Activated CD4-positive, CD25-positive, alpha-beta regulatory T cell treated with anti-CD3 and anti-CD28 coated beads, Interleukin-2, amount 50 U/mL, for 72 hours (primary cell): ENCODE results near the gene FER.
"Not testable (repeated sequence)": the region's sequence is repeated elsewhere in the genome, so short reads cannot be mapped to it uniquely, and the experiment has no call there.

Experiments
- DNase-seq: peaks from one replicate; pipeline ENCODE4 v3.0.0; 2021

FER gene

GRCh38 chr5:109052216-109052615, 304.5 kb downstream of the FER start:
- DNase-seq, result not testable (repeated sequence)

DNA sequence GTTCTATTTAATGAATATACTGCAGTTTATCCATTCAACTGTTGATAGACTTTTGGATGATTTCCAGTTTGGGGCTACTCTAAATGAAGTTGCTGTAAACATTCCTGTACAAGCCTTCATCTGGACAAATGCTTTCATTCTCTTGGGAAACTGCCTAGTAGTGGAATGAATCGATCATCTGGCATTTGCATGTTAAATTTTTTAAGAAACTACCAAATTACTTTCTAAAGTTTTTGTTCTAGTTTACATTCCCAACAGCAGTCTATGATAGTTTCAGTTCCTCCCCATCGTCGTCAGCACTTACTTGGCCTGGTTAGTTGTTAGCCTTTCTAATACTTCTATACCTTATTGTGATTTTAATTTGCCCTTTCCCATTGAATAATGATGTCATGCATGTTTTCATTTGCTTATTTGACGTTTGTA, 306.3 kb downstream of the FER start:
- no peak for DNase-seq

- DNase-seq, result no peak
Measured at GRCh38 chr5:109060378-109061025, 312.8 kb downstream of the FER start.

GRCh38 chr5:109062664-109063063, 315.0 kb downstream of the FER start:
- no peak for DNase-seq

DNA sequence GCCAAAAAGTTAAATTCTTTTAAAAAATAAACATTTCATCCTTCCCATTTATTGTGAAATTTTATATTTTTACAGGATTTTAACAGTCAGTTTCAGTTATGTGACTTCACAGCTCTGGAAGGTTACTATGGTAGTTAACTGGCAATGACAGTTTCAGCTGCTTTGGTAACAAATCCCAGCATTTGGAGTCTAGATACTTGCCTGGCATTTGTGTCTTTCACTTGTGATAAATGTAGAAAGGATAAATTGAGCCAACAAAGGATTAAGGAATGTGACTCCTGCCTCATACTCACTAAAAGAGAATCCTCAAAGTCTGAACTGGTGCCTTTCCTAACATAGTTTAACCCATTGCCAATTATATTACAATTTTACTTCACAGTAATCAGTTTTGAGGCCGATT, 315.5 kb downstream of the FER start:
- DNase-seq, result no peak

GRCh38 chr5:109076741-109077140, 329.0 kb downstream of the FER start:
- no peak for DNase-seq

DNA sequence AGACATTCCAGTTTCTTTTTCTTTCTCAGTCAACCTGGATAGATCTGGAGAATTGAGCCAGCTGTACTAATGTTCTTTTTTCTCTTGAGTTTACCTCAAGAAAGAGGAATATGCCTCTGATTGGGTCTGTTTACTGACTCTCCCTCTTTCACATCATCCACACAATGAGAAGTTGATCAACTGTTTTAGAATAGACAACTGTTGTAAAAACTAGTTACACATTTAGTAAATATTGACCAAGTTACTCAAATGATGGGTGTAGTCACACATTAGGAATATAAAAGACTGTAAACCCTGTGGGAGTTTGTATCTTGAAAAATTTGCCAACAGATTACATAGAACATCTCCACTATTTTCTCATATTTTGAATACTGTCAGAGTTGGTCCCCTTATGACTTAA, 330.8 kb downstream of the FER start:
- DNase-seq, result no peak

GRCh38 chr5:109080481-109080880, 332.8 kb downstream of the FER start:
- no peak for DNase-seq

GRCh38 chr5:109080896-109081295, 333.2 kb downstream of the FER start:
- no peak for DNase-seq

- DNase-seq, result no peak
Measured at GRCh38 chr5:109083937-109084336, 336.2 kb downstream of the FER start.

DNA sequence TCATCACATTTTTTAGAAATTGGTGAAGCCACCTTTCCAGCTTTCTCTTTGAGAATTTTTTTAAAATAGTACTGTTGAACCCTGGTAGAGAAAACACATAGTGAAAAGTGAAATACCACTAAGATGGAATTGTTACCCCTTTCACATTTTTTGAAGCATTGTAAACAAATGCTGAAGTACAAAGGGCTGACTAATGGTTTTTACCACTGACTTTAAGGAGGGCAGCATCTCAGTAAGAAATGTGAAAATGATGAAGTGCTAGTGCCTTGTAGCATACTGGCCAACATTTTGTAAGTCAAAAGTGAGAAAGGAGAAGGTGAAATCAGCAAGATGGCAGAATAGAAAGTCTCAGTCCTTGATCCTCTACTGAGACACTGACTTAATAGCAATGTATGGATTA, 341.5 kb downstream of the FER start:
- no peak for DNase-seq

- no peak for DNase-seq
Measured at GRCh38 chr5:109099081-109099480, 351.4 kb downstream of the FER start.

DNA sequence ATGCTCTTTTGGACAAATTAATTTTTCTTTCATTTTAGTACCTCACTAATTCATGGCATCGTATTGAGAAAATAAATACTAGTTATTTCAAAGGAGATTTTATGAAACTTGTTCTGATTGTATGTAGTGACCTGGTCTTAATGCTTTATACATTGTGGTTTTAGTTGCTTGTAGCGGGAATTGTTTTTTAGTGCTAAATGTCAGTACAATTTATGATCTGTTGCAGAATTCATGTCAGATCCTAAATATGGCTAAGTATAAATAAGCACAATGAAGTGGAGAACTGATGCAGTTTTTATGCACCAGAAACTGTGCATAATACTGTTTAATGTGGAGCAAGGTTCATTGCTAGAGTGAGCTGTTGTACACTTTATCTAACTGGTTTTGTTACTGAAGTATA, 353.3 kb downstream of the FER start:
- DNase-seq, result no peak

DNA sequence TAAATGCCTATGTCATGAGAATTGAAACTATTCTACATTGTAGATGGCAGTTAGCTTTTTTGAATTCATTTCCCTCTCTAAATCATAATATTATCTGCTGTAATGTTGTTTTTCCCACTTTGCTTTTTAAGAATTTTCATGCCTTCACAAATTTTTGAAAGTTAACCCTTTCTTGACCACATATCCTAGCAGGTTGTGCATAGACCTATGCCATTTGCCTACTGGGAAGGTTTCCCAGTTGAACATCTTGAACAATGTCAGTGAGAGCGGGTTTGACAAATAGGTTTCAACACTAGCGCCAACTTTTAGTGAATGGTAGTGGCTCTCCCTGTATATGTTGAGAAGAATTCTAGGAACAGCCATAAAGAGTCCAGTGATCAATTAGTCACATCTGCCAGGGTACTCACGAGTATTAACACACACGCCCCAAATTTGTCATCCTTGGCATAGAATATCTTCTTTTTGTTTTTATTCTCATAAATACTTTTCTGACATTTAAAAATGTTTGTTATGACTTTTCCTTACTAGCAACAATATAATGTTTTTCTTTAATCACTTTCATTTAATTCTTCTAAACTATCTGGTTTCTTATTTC, 354.5 kb downstream of the FER start:
- DNase-seq, result no peak

DNA sequence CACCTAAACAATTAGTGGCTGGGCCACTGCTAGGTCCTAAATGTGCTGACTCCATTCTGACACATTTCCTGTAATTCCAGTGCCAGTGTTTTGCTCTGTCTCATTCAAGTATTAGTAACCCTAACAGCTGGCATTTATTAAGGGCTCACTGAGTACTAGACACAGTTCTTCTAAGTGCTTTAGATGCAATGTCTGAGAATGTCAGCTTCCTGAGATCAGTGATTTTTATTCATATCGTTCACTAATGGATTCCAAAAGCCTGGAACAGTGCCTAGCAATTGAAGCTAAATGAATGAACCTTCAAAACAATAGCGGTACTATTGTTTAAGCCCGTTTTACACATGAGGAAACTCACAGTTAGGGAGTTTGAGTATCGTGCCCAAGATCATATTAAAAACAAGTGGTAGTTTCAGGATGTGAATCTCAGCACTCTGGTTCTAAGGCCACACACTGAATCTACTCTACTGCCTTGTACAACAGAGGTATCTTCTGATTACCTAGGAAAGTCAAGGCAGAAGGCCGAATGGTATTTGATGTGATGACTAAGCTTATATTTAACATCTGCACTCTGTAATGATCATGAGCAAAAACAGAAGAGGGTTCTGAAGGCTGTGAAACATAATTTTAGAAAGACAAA, 358.1 kb downstream of the FER start:
- no peak for DNase-seq

DNA sequence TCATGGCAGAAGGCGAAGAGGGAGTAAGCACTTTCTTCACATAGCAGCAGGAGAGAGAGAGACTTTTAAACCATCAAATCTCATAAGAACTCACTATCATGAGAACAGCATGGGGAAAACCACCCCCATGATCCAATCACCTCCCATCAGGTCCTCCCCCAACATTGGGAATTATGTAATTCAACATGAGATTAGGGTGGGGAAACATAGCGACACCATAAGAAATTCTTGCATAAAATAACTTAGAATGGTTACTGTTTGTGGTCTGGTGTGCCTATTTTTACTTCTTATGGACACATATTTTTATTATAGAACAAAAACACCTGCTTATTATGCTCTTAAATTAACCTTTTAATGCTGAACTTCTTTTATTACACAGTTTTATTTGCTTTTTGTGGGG, 364.0 kb downstream of the FER start:
- DNase-seq, result no peak

DNA sequence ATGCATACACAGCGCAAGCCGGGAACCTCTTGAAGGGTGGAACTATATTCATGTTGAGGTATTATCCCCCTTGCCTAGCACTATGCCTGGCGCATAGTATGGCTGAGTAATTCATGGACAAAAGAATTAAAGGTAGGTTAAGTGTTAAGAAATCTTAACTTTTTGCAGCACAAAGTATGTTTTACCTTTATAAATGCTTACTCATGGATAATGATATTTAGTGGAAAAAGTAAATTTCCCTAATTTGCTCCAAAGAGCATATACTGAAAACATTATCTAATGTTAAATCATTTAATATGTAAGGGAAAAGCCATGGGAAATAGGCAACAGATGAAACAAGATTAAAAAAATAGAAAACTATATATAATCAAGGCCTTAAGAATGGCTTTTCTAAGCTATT, 365.9 kb downstream of the FER start:
- DNase-seq, result no peak

- DNase-seq, result no peak
Measured at GRCh38 chr5:109121225-109121624, 373.5 kb downstream of the FER start.

GRCh38 chr5:109125755-109126429, 378.2 kb downstream of the FER start:
- DNase-seq, result no peak

DNA sequence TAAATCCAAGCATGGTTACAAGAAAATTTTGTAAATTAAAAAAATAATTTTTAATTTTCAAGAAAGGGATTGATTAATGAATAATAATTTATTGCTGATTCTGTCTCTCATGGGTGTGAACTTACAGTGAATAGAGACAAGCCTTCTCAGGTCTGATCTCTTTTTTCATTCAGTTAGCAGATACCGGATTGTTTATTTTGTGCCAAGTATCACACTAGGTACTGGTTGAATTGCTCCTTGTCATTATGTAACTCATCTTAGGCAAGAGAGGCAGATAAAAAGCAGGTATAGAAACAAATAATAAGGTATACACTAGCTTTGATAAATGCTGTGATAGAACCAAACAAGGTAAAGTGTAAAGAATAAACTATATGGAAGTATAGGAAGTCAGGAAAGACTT, 378.8 kb downstream of the FER start:
- no peak for DNase-seq

DNA sequence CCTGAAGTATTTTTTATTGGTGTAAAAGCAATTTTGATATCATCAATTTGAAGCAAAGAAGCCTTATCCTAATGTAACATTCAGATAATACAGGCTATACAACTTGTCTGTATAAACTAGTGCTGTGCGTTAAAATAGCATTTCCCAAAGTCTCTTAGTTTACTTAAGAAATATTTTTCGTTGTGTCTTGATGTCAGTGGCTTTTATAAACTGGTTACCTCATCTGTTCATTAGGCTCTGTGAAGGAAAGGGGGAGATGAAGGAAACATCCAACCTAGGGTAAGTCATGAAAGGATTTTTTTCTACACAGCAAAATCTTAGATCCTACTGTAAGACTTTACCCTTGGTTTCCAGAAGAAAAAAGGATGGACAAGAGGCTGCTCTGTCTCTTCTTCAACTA, 389.2 kb downstream of the FER start:
- no peak for DNase-seq

- no peak for DNase-seq
Measured at GRCh38 chr5:109141222-109142200, 393.8 kb downstream of the FER start.

DNA sequence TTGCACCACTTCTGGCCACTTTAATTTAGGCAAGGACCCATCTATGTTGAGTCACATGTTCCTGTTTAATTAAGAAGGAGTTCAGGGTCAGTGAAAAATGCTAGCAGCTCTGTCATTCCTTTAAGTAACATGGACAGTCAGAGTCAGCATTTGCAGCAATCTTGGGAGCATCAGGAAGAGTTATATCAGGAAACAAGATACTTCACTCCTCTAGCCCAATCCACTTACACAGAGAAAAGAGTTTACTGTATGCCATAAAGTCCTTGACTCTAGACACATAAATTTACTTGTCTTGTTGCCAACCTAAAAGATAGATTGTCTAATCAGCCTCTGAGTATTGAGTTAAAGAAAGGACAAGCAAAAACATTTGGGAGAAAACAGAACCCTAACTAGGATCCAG, 395.3 kb downstream of the FER start:
- DNase-seq, result no peak
